NCI-H187 treated with DMSO at 0.1 percent for 48 hours (cell line): ENCODE measurements around the gene COLEC12.
"Not testable (repeated sequence)": the region's sequence is repeated elsewhere in the genome, so short reads cannot be mapped to it uniquely, and the experiment has no call there.

ENCODE experiments used
- DNase-seq: peaks from one replicate; lab custom pipeline; 2025; lab: John Stamatoyannopoulos, UW

The COLEC12 gene

GRCh38 chr18:318791-319291 lies 181.7 kb downstream of the COLEC12 start:
- DNase-seq: no peak

GRCh38 chr18:317618-318017 lies 182.9 kb downstream of the COLEC12 start:
- DNase-seq: no peak

- DNase-seq: no peak
Observed at GRCh38 chr18:316393-316792, 184.1 kb downstream of the COLEC12 start.

- no peak for DNase-seq
Observed at GRCh38 chr18:313931-314330, 186.6 kb downstream of the COLEC12 start.

- DNase-seq: no peak
Observed at GRCh38 chr18:312415-312814, 188.1 kb downstream of the COLEC12 start.

GRCh38 chr18:310042-310441 lies 190.5 kb downstream of the COLEC12 start:
- no peak for DNase-seq

GRCh38 chr18:308086-308485 lies 192.4 kb downstream of the COLEC12 start:
- DNase-seq: not testable (repeated sequence)

- DNase-seq: no peak
Observed at GRCh38 chr18:306608-307255, 193.8 kb downstream of the COLEC12 start.

GRCh38 chr18:305003-305501 lies 195.4 kb downstream of the COLEC12 start:
- DNase-seq: no peak

GRCh38 chr18:303607-304006 lies 196.9 kb downstream of the COLEC12 start:
- no peak for DNase-seq

GRCh38 chr18:303011-303410 lies 197.5 kb downstream of the COLEC12 start:
- DNase-seq: no peak

GRCh38 chr18:302097-302496 lies 198.4 kb downstream of the COLEC12 start:
- DNase-seq: no peak

- no peak for DNase-seq
Observed at GRCh38 chr18:297936-298335, 202.6 kb downstream of the COLEC12 start.

- no peak for DNase-seq
Observed at GRCh38 chr18:295756-296490, 204.6 kb downstream of the COLEC12 start.

GRCh38 chr18:294566-294965 lies 205.9 kb downstream of the COLEC12 start:
- no peak for DNase-seq

GRCh38 chr18:293536-293935 lies 207.0 kb downstream of the COLEC12 start:
- no peak for DNase-seq

GRCh38 chr18:292271-292670 lies 208.2 kb downstream of the COLEC12 start:
- no peak for DNase-seq

- DNase-seq: not testable (repeated sequence)
Observed at GRCh38 chr18:289970-290369, 210.5 kb downstream of the COLEC12 start.

GRCh38 chr18:289026-289425 lies 211.5 kb downstream of the COLEC12 start:
- no peak for DNase-seq

- no peak for DNase-seq
Observed at GRCh38 chr18:286515-287310, 213.8 kb downstream of the COLEC12 start.

- no peak for DNase-seq
Observed at GRCh38 chr18:285817-286216, 214.7 kb downstream of the COLEC12 start.

GRCh38 chr18:275486-275885 lies 225.0 kb downstream of the COLEC12 start:
- DNase-seq: no peak

GRCh38 chr18:274313-274712 lies 226.2 kb downstream of the COLEC12 start:
- DNase-seq: no peak
